Activated CD8-positive, alpha-beta T cell treated with anti-CD3 and anti-CD28 coated beads for 36 hours (primary cell): Measurements from ENCODE around the gene AOX1. TPM values are rescaled to one million over a fixed set of nuclear protein-coding genes. Genes with fewer than 3 reads are reported as not detected.

ENCODE experiments used
- ATAC-seq: fragments of 200-7000 bp; cut with Tn5 transposase; one replicate; pipeline ENCODE4 v1.10.0; 2021; ENCODE audit warnings: mild to moderate bottlenecking, moderate library complexity
- CTCF ChIA-PET: fragments of 350-600 bp; sonication (Branson Sonifier 250); formaldehyde crosslinking; loops from one replicate; lab custom pipeline; 2021; ENCODE audit warnings: antibody characterized with exemption; lab: Charles Lee
- POLR2A ChIA-PET: fragments of 350-600 bp; sonication (Branson Sonifier 250); formaldehyde crosslinking; loops from one replicate; lab custom pipeline; 2021; ENCODE audit warnings: antibody characterized with exemption; lab: Charles Lee
- DNase-seq: peaks from one replicate; pipeline ENCODE4 v3.0.0-alpha.2; 2020
- H3K27ac Mint-ChIP-seq: one replicate; pipeline ENCODE4 v1.8.0; 2021; ENCODE audit warnings: mild to moderate bottlenecking, mixed read lengths
- H3K27me3 Mint-ChIP-seq: one replicate; pipeline ENCODE4 v1.8.0; 2021; ENCODE audit warnings: mixed read lengths
- H3K36me3 Mint-ChIP-seq: one replicate; pipeline ENCODE4 v1.8.0; 2021; ENCODE audit warnings: low read depth, mixed read lengths
- H3K4me1 Mint-ChIP-seq: one replicate; pipeline ENCODE4 v1.8.0; 2021; ENCODE audit warnings: low read depth, mixed read lengths
- H3K4me3 Mint-ChIP-seq: one replicate; pipeline ENCODE4 v1.8.0; 2021; ENCODE audit warnings: mild to moderate bottlenecking, moderate library complexity, mixed read lengths
- H3K9me3 Mint-ChIP-seq: one replicate; pipeline ENCODE4 v1.8.0; 2021; ENCODE audit warnings: mixed read lengths
- CTCF ChIP-seq: fragments of 200-600 bp; IDR thresholded peaks from one replicate; pipeline ENCODE4 v1.8.0; 2022; ENCODE audit warnings: antibody characterized with exemption, mild to moderate bottlenecking
- intact Hi-C: fragments of 100-400 bp; cut with micrococcal nuclease; formaldehyde crosslinking; loops from one replicate; pipeline ENCODE4 v1.10.0; 2022
- total RNA-seq, 2 experiments: library from RNA; stranded (reverse); gene quantifications; one replicate each; pipeline ENCODE4 v1.2.3, GENCODE V29; 2021

The AOX1 gene
- total RNA-seq, 2 experiments from 2014 or later = 0.54 to 0.69 TPM

- Mint-ChIP-seq H3K4me1 (no peaks in the 10 kb centered on the region), H3K36me3 (no peaks in the 10 kb centered on the region), H3K9me3 (no peaks in the 10 kb centered on the region), H3K27ac (no peak overlapping the region), H3K4me3 (no peak overlapping the region), H3K27me3 (peaks cover 2% of the 10 kb centered on the region)
- ChIA-PET CTCF (no interaction called here), POLR2A (no interaction called here)
- ATAC-seq = no peak
- TF ChIP-seq CTCF = no peak
- DNase-seq = no peak
- intact Hi-C loops = no loop called here
These were observed 75.7 kb downstream of the AOX1 start for GRCh38 chr2:200661477-200661876.

DNA sequence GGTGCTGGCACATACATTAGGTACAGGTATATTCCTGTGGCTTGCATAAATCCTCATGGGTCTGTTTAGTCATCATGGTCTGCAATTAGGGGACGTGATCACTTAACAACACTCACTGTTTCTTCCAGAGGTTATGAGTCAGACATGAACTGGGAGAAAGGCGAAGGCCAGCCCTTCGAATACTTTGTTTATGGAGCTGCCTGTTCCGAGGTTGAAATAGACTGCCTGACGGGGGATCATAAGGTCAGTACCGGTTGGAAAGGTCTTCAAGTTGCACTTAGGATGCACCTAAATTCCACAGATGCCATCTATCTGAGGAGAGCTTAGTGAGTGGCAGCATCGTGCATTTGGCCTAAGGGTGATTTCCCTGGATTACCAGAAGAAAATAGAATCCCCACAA is 76.9 kb downstream of the AOX1 start:
- ChIA-PET POLR2A (no interaction called here), CTCF (no interaction called here)
- Mint-ChIP-seq H3K4me3 (no peak overlapping the region), H3K4me1 (peaks cover 5% of the 10 kb centered on the region), H3K27me3 (peaks cover 2% of the 10 kb centered on the region), H3K36me3 (no peaks in the 10 kb centered on the region), H3K9me3 (no peaks in the 10 kb centered on the region), H3K27ac (no peak overlapping the region)
- no peak for TF ChIP-seq CTCF
- no peak for ATAC-seq
- intact Hi-C loops = no loop called here
- DNase-seq = no peak

- H3K4me3 Mint-ChIP-seq = no peak overlapping the region
- H3K4me1 Mint-ChIP-seq = peaks cover 5% of the 10 kb centered on the region
- DNase-seq (no peak), ATAC-seq (no peak)
- no peaks in the 10 kb centered on the region for H3K27me3 Mint-ChIP-seq
- no peaks in the 10 kb centered on the region for H3K36me3 Mint-ChIP-seq
- no peak overlapping the region for H3K27ac Mint-ChIP-seq
- TF ChIP-seq CTCF = no peak
- H3K9me3 Mint-ChIP-seq = no peaks in the 10 kb centered on the region
- ChIA-PET CTCF (no interaction called here), POLR2A (no interaction called here)
- intact Hi-C loops = no loop called here
These were observed 79.1 kb downstream of the AOX1 start for GRCh38 chr2:200664770-200665494.

DNA sequence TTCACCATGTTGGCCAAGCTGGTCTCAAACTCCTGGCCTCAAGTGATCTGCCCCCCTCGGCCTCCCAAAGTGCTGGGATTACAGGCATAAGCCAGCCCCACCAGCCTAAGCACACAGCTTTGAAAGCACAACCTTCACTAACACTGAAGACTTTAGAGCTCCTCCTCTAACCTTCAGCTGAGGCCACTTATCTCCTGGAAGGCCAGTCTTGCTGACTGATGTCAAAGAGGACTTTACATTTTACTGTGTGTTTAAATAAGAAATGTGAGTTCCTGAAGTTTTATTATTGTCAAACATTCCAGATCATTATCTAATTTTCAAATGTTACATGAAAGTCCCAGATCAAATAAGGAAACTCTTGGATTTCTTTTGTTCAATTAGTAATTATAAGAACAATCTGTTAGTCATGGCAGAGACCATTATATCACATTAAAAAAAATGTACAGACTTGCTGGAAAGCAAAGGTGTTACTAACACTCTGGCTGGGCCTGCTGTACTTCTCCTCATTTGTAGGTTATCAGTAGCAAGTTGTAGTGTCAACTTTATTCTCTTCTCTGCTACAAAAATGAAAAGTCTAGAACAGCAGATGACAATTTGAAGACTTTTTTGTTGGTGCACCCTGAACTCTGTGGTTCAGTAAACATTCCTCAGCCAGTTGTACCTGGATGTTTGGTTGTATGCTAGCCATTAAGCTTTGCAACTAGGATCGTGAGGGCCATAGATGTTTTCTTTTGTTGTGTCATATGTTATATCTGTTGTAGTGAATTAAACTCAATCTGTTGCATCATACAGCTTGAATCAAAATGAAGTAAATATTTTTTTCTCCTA is 80.0 kb downstream of the AOX1 start:
- Mint-ChIP-seq H3K27me3 (no peaks in the 10 kb centered on the region), H3K4me1 (peaks cover 5% of the 10 kb centered on the region), H3K4me3 (no peak overlapping the region), H3K27ac (no peak overlapping the region), H3K9me3 (no peaks in the 10 kb centered on the region), H3K36me3 (no peaks in the 10 kb centered on the region)
- CTCF ChIA-PET = no interaction called here
- TF ChIP-seq CTCF = no peak
- intact Hi-C loops = no loop called here
- ATAC-seq (no peak), DNase-seq (no peak)
- POLR2A ChIA-PET = no interaction called here

- no peak for TF ChIP-seq CTCF
- no peaks in the 10 kb centered on the region for H3K9me3 Mint-ChIP-seq
- H3K36me3 Mint-ChIP-seq = no peaks in the 10 kb centered on the region
- intact Hi-C loops = no loop called here
- no peaks in the 10 kb centered on the region for H3K27me3 Mint-ChIP-seq
- peaks cover 5% of the 10 kb centered on the region for H3K4me1 Mint-ChIP-seq
- POLR2A ChIA-PET = no interaction called here
- DNase-seq (no peak), ATAC-seq (peak; percentile 30)
- H3K27ac Mint-ChIP-seq = peak overlapping the region; percentile 41
- CTCF ChIA-PET = no interaction called here
- no peak overlapping the region for H3K4me3 Mint-ChIP-seq
These were observed 81.6 kb downstream of the AOX1 start for GRCh38 chr2:200667413-200667812.
